Retinal pigment epithelial cell (primary cell): ENCODE data around the gene SUCLA2.
A peak's percentile ranks its signal among the peaks of the same experiment; 100 is the strongest.

Experiments used
- DNase-seq: peaks from one replicate; pipeline ENCODE4 v3.0.0-alpha.2; 2010; ENCODE audit warnings: low read depth
- H3K4me3 ChIP-seq: 2 replicates; pipeline ENCODE4 v1.5.1; 2011; ENCODE audit warnings: mild to moderate bottlenecking, low read length, control low read depth, moderate library complexity
- CTCF ChIP-seq: conservative IDR thresholded peaks from 2 replicates; pipeline ENCODE4 v1.5.1; 2011; ENCODE audit warnings: low read depth, low read length, control low read depth, inconsistent platforms

SUCLA2 gene

DNA sequence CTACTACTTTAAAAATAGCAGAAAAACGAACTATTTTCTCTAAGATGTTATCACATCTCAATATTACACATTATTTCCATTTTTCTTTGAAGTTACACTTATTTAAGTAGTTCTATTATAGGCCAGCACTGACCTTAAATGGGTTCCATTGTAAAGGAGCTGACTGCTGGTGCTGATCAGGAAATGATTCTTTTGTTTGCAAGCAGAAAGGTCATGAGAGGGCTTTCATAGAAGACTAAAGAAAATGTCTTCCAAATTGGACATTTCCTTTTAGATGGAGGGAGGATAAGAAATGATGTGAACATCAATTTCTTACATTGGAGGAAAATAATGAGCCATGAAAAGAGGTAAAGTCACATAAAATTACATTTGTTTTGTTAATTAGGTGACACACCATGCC lies 96.2 kb downstream of the SUCLA2 start:
- H3K4me3 ChIP-seq: no peak overlapping the region
- DNase-seq: no peak
- TF ChIP-seq CTCF: no peak

DNA sequence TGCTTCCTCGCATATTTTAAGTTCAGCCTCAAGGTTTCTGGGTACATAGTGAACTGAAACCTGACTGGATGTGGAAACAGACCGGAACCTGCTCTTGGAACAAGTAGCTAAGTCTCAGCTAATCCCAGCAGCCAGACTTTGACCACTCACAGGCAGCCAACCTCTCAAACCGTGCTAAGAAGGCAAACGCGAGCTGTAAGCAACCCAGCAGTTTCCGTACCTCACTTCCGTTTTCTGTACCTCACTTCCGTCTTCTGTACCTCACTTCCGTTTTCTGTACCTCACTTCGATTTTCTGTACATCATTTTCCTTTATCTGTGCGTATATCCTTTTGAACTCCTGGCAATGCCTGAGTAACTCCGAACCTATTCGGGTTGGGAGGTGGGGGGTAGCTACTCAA lies 96.8 kb downstream of the SUCLA2 start:
- H3K4me3 ChIP-seq: no peak overlapping the region
- TF ChIP-seq CTCF: no peak
- no peak for DNase-seq

DNA sequence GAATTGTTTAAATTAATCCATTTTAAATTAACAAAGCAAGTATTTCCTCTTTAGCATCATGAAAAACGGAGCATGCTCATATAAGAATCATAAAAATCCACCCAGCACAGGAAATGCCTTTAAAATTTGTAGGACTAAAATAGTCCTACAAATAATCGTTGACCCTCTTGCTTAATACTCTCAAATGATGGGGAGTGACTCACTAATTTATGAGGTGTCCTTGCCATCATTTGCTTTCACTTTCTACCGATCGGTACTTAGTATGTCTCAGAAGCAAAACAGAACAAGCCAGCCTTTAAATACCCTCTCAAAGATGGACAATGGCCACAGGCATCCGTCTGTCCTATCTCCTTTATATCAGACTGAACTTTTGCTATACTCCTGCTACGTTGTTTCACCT lies 97.2 kb downstream of the SUCLA2 start:
- no peak for TF ChIP-seq CTCF

GRCh38 chr13:47901441-47901840 lies 99.6 kb downstream of the SUCLA2 start:
- peak; percentile 40 for DNase-seq
- H3K4me3 ChIP-seq: no peak overlapping the region
- no peak for TF ChIP-seq CTCF

More for the DNA sequence above, 97.2 kb downstream of the SUCLA2 start:
- no peak overlapping the region for H3K4me3 ChIP-seq
- DNase-seq: no peak

DNA sequence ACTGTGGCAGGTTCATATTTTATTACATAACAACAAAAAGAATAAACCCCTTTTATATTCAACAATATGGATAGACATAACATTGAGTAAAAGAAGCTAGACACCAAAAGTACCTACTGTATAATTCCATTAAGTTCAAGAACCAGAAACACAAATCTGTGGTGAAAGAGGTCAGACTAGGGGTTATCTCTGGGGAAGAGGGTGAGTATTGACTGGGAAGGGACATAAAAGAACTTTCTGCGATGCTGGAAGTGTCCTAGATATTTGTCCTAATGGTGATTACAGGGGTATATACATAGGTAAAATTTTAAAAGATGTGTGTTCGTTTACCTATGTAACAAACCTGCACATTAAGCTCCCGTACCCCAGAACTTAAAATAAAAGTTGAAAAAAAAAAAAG lies 103.0 kb downstream of the SUCLA2 start:
- no peak overlapping the region for H3K4me3 ChIP-seq
- TF ChIP-seq CTCF: no peak
- no peak for DNase-seq

DNA sequence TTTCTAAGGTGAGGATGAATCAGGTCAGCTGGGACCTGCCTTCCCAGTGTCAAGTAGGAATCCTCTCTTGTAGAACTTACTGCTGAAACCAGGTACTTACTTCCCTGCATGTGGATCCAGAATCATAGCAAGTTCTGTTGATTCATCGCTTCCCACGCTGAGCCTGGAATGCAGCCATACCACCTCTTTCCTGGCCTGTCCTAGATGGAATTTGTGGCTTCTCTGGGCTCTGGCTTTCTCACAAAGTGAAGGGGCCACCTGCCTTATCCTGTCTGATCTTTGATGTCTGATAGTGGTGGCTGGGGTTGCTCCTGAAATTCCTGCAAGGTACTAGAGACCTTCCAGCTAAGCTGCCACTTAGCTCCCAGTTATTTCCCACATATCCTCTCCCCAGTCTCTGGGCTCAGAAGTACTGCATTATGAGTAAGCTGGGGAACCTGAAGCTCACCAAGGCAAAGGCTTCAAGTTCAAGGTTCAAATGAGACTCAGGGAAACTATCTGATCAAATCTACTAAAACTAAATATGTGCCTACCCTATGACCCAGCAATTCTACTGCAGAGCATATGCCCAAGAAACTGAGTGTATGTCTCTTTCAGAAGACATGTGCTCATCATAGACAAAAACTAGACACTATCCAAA lies 103.5 kb downstream of the SUCLA2 start:
- no peak for TF ChIP-seq CTCF
- DNase-seq: no peak
- no peak overlapping the region for H3K4me3 ChIP-seq

GRCh38 chr13:47896546-47896945 lies 104.5 kb downstream of the SUCLA2 start:
- TF ChIP-seq CTCF: no peak
- DNase-seq: no peak
- H3K4me3 ChIP-seq: no peak overlapping the region
